Osteoblast (primary cell): Measurements from ENCODE around the gene MTURN. TPM values are rescaled to one million over a fixed set of nuclear protein-coding genes. Genes with fewer than 3 reads are reported as not detected.

ENCODE experiments used
- DNase-seq: peaks from one replicate; pipeline ENCODE4 v3.0.0; 2011; ENCODE audit warnings: low spot score, mixed read lengths; ENCODE audit not compliant: insufficient read length; ENCODE audit errors: missing footprints
- H2AFZ ChIP-seq: 2 replicates; pipeline ENCODE4 v1.6.0; 2011; ENCODE audit warnings: mild to moderate bottlenecking, low read length
- H3K27ac ChIP-seq: 2 replicates; pipeline ENCODE4 v1.5.1; 2011; ENCODE audit warnings: mild to moderate bottlenecking, low read depth, low read length, moderate library complexity
- H3K27me3 ChIP-seq: 2 replicates; pipeline ENCODE4 v1.6.0; 2012; ENCODE audit warnings: mild to moderate bottlenecking, control low read depth, inconsistent platforms, low read length, moderate library complexity; ENCODE audit not compliant: insufficient read depth
- H3K36me3 ChIP-seq: 2 replicates; pipeline ENCODE4 v1.5.1; 2011; ENCODE audit warnings: mild to moderate bottlenecking, low read length, control low read depth, moderate library complexity; ENCODE audit not compliant: insufficient read depth
- H3K4me1 ChIP-seq: 2 replicates; pipeline ENCODE4 v1.5.1; 2011; ENCODE audit warnings: mild to moderate bottlenecking, low read length, control low read depth, moderate library complexity; ENCODE audit not compliant: insufficient read depth
- H3K4me2 ChIP-seq: 2 replicates; pipeline ENCODE4 v1.6.0; 2011; ENCODE audit warnings: mild to moderate bottlenecking, low read length; ENCODE audit not compliant: insufficient read depth
- H3K4me3 ChIP-seq: fragments of 200-600 bp; sonication (generic); 3 replicates; pipeline ENCODE4 v1.5.1; 2012; ENCODE audit warnings: mild to moderate bottlenecking, low read length, inconsistent platforms; ENCODE audit not compliant: insufficient read depth
- H3K79me2 ChIP-seq: 2 replicates; pipeline ENCODE4 v1.6.0; 2012; ENCODE audit warnings: mild to moderate bottlenecking, low read length, control low read depth, inconsistent platforms; ENCODE audit not compliant: insufficient read depth
- H3K9me3 ChIP-seq: 2 replicates; pipeline ENCODE4 v1.5.1; 2011; ENCODE audit warnings: low read depth, low read length, control low read depth
- H4K20me1 ChIP-seq: 2 replicates; pipeline ENCODE4 v1.6.0; 2012; ENCODE audit warnings: mild to moderate bottlenecking, low read length, control low read depth; ENCODE audit not compliant: insufficient read depth
- CTCF ChIP-seq: IDR thresholded peaks from 2 replicates; pipeline ENCODE4 v1.5.1; 2011; ENCODE audit warnings: mild to moderate bottlenecking, low read depth, low read length, moderate library complexity; ENCODE audit errors: extremely low read depth
- small RNA-seq: library from RNA; depleted of rRNA; stranded (forward); fragments of <200 nt; gene quantifications from one replicate; pipeline ENCODE3, GENCODE V24; 2012
- total RNA-seq: library from RNA; depleted of rRNA; stranded (reverse); fragments of >200 nt; gene quantifications from 2 replicates; pipeline ENCODE4 v1.2.3, GENCODE V29; 2012

The MTURN gene
- total RNA-seq, 1 donor: 31.1 TPM

- peak overlapping the region; percentile 28 for H3K4me2 ChIP-seq
- no peaks in the 10 kb centered on the region for H4K20me1 ChIP-seq
- H3K9me3 ChIP-seq: no peaks in the 10 kb centered on the region
- no peak overlapping the region for H2AFZ ChIP-seq
- no peak overlapping the region for H3K27ac ChIP-seq
- no peaks in the 10 kb centered on the region for H3K36me3 ChIP-seq
- peaks cover 5% of the 10 kb centered on the region for H3K4me1 ChIP-seq
- DNase-seq: peak; percentile 87
- peaks cover 2% of the 10 kb centered on the region for H3K27me3 ChIP-seq
- no peak overlapping the region for H3K4me3 ChIP-seq
- no peak for TF ChIP-seq CTCF
- no peaks in the 10 kb centered on the region for H3K79me2 ChIP-seq
Observed at GRCh38 chr7:30206491-30206890, 71.7 kb downstream of the MTURN start.

DNA sequence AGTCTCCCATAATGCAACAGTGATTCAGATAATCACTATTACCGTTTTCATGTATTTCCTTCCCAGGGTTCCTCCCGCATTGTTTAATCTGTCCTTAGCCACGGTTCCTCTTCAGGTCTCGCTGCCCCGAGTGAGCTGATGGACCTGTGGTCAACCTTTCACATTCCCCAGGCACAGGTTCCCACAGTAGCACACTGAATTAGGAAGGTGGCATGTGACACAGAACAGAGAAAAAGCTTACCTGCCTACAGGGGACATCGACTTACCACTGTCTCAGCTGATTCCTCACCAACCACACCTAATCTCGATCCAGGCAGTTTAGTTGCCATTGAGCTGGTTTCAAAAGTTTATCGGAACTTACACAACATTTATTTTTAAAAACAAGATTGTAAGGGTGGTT, 72.2 kb downstream of the MTURN start:
- no peak for TF ChIP-seq CTCF
- H3K27me3 ChIP-seq: peaks cover 2% of the 10 kb centered on the region
- H3K79me2 ChIP-seq: no peaks in the 10 kb centered on the region
- H3K9me3 ChIP-seq: no peaks in the 10 kb centered on the region
- no peak overlapping the region for H3K4me3 ChIP-seq
- no peaks in the 10 kb centered on the region for H3K36me3 ChIP-seq
- no peaks in the 10 kb centered on the region for H4K20me1 ChIP-seq
- DNase-seq: no peak
- H3K4me1 ChIP-seq: peaks cover 5% of the 10 kb centered on the region
- H3K4me2 ChIP-seq: no peak overlapping the region
- no peak overlapping the region for H3K27ac ChIP-seq
- no peak overlapping the region for H2AFZ ChIP-seq

DNA sequence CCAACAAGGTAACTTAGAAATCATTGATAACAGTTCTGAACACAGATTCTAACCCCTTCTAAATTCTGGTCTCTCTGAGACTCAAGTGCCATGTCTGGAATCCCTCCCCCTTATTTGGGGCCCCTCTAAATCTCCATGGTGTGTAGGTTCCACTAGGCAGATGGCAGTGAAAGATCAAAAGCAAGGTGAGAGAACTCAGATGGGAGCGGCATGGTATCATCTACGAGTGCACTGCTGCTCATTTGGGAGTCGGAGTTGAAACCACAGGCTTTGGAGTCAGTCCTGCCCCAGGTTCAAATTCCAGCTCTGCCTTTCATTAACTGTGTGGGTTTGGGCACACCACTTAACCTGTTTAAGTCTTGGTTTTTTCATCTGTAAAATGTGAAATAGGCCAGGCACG, 72.6 kb downstream of the MTURN start:
- TF ChIP-seq CTCF: no peak
- Histone ChIP-seq H3K4me3 (no peak overlapping the region), H3K79me2 (no peaks in the 10 kb centered on the region), H3K4me1 (peaks cover 5% of the 10 kb centered on the region), H3K36me3 (no peaks in the 10 kb centered on the region), H2AFZ (no peak overlapping the region), H3K4me2 (no peak overlapping the region), H4K20me1 (no peaks in the 10 kb centered on the region), H3K9me3 (no peaks in the 10 kb centered on the region), H3K27ac (no peak overlapping the region), H3K27me3 (peaks cover 6% of the 10 kb centered on the region)
- DNase-seq: no peak

- Histone ChIP-seq H3K36me3 (no peaks in the 10 kb centered on the region), H3K4me1 (peaks cover 5% of the 10 kb centered on the region), H3K4me2 (no peak overlapping the region), H2AFZ (no peak overlapping the region), H3K27ac (no peak overlapping the region), H4K20me1 (no peaks in the 10 kb centered on the region), H3K4me3 (no peak overlapping the region), H3K27me3 (peaks cover 14% of the 10 kb centered on the region), H3K79me2 (no peaks in the 10 kb centered on the region), H3K9me3 (no peaks in the 10 kb centered on the region)
- TF ChIP-seq CTCF: no peak
- DNase-seq: no peak
Observed at GRCh38 chr7:30209951-30210350, 75.2 kb downstream of the MTURN start.

Small RNA genes lying within 50 kb of the gene (small RNA-seq; reads per million reads assigned to genes)
- gene RPS27P16: not detected

Other genes with a start within 250 kb of the MTURN start
- 45.6 and 50.1 TPM in 2 replicates for gene SCRN1, start 145.2 kb upstream of the MTURN start, total RNA-seq
- gene FKBP14, start 108.3 kb upstream of the MTURN start, total RNA-seq: 40.9 and 44.2 TPM in 2 replicates
- gene PLEKHA8, start 106.6 kb upstream of the MTURN start, total RNA-seq: 13.8 and 14.1 TPM in 2 replicates
- gene ZNRF2, start 149.6 kb downstream of the MTURN start, total RNA-seq: 12.1 and 12.7 TPM in 2 replicates